K562 (cell line): ENCODE measurements around the gene CXCR3.

Experiments used
- EGR1 ChIP-seq: fragments of 450-650 bp; conservative IDR thresholded peaks from 2 replicates; pipeline ENCODE4 v1.6.1; 2017; ENCODE audit warnings: mild to moderate bottlenecking
- PHB2 ChIP-seq: fragments of 450-650 bp; IDR thresholded peaks from 2 replicates; pipeline ENCODE4 v1.6.1; 2017; ENCODE audit warnings: low read depth
- POLR2A ChIP-seq: fragments of 450-650 bp; conservative IDR thresholded peaks from 2 replicates; pipeline ENCODE4 v1.6.1; 2016
- POLR2AphosphoS5 ChIP-seq: IDR thresholded peaks from 2 replicates; pipeline ENCODE4 v1.6.1; 2011; ENCODE audit warnings: mild to moderate bottlenecking, low read depth, low read length, moderate library complexity; ENCODE audit not compliant: control insufficient read depth, insufficient read depth
- ZNF124 ChIP-seq: sonication (generic); formaldehyde crosslinking; IDR thresholded peaks from 2 replicates; pipeline ENCODE4 v1.8.1; 2022; ENCODE audit warnings: missing genetic modification reagents
- TF ChIP-seq, protein P1 (sequence below): fragments of 450-650 bp; IDR thresholded peaks from one replicate; pipeline ENCODE4 v1.6.1; 2018; ENCODE audit warnings: mild to moderate bottlenecking, moderate library complexity; ENCODE audit not compliant: partially characterized antibody
- TF ChIP-seq, protein P2 (sequence below): sonication (generic); formaldehyde crosslinking; IDR thresholded peaks from 2 replicates; pipeline ENCODE4 v1.8.0; 2022; ENCODE audit warnings: missing genetic modification reagents, mild to moderate bottlenecking, borderline replicate concordance

- TF ChIP-seq, protein P1, sequence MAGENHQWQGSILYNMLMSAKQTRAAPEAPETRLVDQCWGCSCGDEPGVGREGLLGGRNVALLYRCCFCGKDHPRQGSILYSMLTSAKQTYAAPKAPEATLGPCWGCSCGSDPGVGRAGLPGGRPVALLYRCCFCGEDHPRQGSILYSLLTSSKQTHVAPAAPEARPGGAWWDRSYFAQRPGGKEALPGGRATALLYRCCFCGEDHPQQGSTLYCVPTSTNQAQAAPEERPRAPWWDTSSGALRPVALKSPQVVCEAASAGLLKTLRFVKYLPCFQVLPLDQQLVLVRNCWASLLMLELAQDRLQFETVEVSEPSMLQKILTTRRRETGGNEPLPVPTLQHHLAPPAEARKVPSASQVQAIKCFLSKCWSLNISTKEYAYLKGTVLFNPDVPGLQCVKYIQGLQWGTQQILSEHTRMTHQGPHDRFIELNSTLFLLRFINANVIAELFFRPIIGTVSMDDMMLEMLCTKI: no peak
- TF ChIP-seq POLR2A (no peak), EGR1 (no peak), POLR2AphosphoS5 (no peak), ZNF124 (CRISPR knock-in tag) (no peak), PHB2 (no peak)
- TF ChIP-seq, protein P2, sequence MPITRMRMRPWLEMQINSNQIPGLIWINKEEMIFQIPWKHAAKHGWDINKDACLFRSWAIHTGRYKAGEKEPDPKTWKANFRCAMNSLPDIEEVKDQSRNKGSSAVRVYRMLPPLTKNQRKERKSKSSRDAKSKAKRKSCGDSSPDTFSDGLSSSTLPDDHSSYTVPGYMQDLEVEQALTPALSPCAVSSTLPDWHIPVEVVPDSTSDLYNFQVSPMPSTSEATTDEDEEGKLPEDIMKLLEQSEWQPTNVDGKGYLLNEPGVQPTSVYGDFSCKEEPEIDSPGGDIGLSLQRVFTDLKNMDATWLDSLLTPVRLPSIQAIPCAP (CRISPR knock-in tag): no peak
These were observed 4.5 kb upstream of the CXCR3 start for GRCh38 chrX:71622576-71623450.
